Psoas muscle (tissue), 8 donors: ENCODE measurements around the gene AP2B1. TPM values are rescaled to one million over a fixed set of nuclear protein-coding genes. Genes with fewer than 3 reads are reported as not detected.
"Not testable (repeated sequence)": the region's sequence is repeated elsewhere in the genome, so short reads cannot be mapped to it uniquely, and the experiment has no call there.

Experiments
- ATAC-seq, 4 donors: fragments of 200-7000 bp; cut with Tn5 transposase; one replicate each; pipeline ENCODE4 v1.9.1; 2020; ENCODE audit warnings: moderate library complexity in 3 of 4, mild to moderate bottlenecking in 2 of 4
- DNase-seq, 2 donors: peaks; one replicate each; pipeline ENCODE4 v3.0.0-alpha.2; 2020
- H3K27ac ChIP-seq: fragments of 200-600 bp; one replicate; pipeline ENCODE4 v1.8.0; 2022
- H3K27me3 ChIP-seq, 3 donors: fragments of 200-600 bp in 1 of 3; one replicate each; pipeline versions ENCODE4 v1.6.1 to v1.8.0; 2013 to 2022; ENCODE audit warnings: low read length in 2 of 3, mild to moderate bottlenecking in 2 of 3, moderate library complexity in 1 of 3; ENCODE audit not compliant: insufficient read depth in 3 of 3
- H3K36me3 ChIP-seq, 2 donors: fragments of 200-600 bp in 1 of 2; one replicate each; pipeline versions ENCODE4 v1.6.1 to v1.8.0; 2013 to 2022; ENCODE audit warnings: low read depth in 1 of 2, mild to moderate bottlenecking in 1 of 2, moderate library complexity in 1 of 2; ENCODE audit not compliant: insufficient read depth in 1 of 2
- H3K4me1 ChIP-seq: fragments of 200-600 bp; one replicate; pipeline ENCODE4 v1.8.0; 2022
- H3K4me3 ChIP-seq: fragments of 200-600 bp; one replicate; pipeline ENCODE4 v1.8.0; 2022; ENCODE audit warnings: mild to moderate bottlenecking
- H3K9me3 ChIP-seq: fragments of 200-600 bp; one replicate; pipeline ENCODE4 v1.8.0; 2022
- WGBS, 3 donors: extraction: QIAGEN DNeasy Blood & Tissue Kit; methylation state at CpG; one replicate each; pipeline versions ENCODE4 v1.1.6 to v1.1.7; 2013; 5-methylcytosine and 5-hydroxymethylcytosine counted together
- intact Hi-C, 2 donors: fragments of 100-400 bp; cut with DNase I; formaldehyde crosslinking; loops; one replicate each; pipeline versions ENCODE4 v1.11.0 to v1.14.2; 2022
- polyA plus RNA-seq, 3 donors: library from polyadenylated mRNA; stranded (reverse); fragments of 200-250 nt; gene quantifications; one replicate each; pipeline ENCODE4 v1.2.3, GENCODE V29; 2013
- total RNA-seq, 4 donors: library from RNA; stranded (reverse); fragmentation: NEBNext Ultra II Directional in 2 of 4; extraction: Animal tissue kit (Norgen Biotek cat#: 25700) in 2 of 4; gene quantifications; one replicate each; pipeline versions ENCODE4 v1.2.1 to v1.2.4, GENCODE V29; 2021 to 2023
- TF ChIP-seq, protein P1 (sequence below): fragments of 200-600 bp; IDR thresholded peaks from one replicate; pipeline ENCODE4 v1.8.0; 2022; ENCODE audit warnings: antibody characterized with exemption
- donor health status: healthy with polysubstance abuse.
- donor health status: DM: no; HTN: no; CAD: no; lungs with moderate emphysema.
- donor health status: Bipolar disorder and iron deficiency.
- donor health status: healthy.
- donor health status: DM: yes; HTN: yes; CAD: no.
- donor health status: DM: no; HTN: no; CAD: no.
- donor health status: DM: no; HTN: no; CAD: no.
- donor health status: DM: yes; HTN: yes; CAD: no.

The AP2B1 gene
- total and polyA plus RNA-seq, 7 donors = 20.0 to 92.4 (median 63.2) TPM

DNA sequence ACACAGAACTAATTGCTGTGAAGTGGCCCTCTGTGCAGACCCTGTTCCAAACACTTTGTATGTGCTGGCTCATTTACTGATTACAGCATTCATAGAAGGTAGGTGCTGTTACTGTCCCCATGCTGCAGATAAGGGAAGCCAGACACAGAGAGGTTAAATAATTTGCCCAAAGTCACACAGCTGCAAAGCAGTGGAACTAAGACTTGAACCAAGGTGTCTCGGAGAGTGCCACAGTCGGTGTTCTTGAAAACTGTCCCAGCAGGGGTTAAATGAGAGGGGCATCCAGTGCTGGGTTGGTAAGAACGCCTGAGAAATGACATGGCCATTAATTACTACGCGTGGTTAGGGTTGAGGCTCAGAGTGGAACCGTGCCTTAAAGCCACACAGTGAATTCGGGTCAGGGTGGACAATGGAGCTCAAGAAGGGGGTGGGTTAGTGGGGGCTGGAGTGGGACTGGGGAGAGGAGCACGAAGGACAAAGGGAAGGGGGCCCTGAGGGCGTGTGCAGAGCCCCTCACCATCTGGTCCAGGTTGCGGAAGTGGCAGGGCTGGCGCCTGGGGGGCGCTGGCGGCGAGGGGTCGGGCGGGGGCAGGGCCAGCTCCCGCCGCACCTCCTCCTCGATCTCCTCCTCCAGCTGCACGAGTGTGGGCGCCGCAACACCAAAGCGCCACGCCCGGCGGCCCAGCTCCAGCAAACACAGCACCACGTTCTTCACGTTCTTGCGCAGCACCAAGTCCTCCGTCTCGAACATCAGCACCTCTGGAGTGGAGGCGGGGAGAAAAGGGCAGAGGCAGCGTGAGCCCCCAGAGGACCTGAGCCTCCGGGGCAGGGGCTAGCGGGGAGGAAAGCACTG, 162.7 kb downstream of the AP2B1 start:
- intact Hi-C loops = loop anchor here (2.0 to 10.0 kb wide), 2 partner anchors 137 to 435 kb away; no protein-coding TSS in a partner anchor
- Histone ChIP-seq H3K4me3 (no peak overlapping the region), H3K9me3 (no peaks in the 10 kb centered on the region), H3K4me1 (no peaks in the 10 kb centered on the region), H3K27ac (no peak overlapping the region), H3K36me3 (no peaks in the 10 kb centered on the region), H3K27me3 (peaks cover 0 to 13% (median 4%) of the 10 kb centered on the region in 3 donors)
- DNase-seq (no peak), ATAC-seq (no peak)
- 10 to 16% (median 13%) methylated on average over 25 to 35 of the region's 35 CpGs for WGBS, 3 donors
- TF ChIP-seq, protein P1, sequence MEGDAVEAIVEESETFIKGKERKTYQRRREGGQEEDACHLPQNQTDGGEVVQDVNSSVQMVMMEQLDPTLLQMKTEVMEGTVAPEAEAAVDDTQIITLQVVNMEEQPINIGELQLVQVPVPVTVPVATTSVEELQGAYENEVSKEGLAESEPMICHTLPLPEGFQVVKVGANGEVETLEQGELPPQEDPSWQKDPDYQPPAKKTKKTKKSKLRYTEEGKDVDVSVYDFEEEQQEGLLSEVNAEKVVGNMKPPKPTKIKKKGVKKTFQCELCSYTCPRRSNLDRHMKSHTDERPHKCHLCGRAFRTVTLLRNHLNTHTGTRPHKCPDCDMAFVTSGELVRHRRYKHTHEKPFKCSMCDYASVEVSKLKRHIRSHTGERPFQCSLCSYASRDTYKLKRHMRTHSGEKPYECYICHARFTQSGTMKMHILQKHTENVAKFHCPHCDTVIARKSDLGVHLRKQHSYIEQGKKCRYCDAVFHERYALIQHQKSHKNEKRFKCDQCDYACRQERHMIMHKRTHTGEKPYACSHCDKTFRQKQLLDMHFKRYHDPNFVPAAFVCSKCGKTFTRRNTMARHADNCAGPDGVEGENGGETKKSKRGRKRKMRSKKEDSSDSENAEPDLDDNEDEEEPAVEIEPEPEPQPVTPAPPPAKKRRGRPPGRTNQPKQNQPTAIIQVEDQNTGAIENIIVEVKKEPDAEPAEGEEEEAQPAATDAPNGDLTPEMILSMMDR = no peak

DNA sequence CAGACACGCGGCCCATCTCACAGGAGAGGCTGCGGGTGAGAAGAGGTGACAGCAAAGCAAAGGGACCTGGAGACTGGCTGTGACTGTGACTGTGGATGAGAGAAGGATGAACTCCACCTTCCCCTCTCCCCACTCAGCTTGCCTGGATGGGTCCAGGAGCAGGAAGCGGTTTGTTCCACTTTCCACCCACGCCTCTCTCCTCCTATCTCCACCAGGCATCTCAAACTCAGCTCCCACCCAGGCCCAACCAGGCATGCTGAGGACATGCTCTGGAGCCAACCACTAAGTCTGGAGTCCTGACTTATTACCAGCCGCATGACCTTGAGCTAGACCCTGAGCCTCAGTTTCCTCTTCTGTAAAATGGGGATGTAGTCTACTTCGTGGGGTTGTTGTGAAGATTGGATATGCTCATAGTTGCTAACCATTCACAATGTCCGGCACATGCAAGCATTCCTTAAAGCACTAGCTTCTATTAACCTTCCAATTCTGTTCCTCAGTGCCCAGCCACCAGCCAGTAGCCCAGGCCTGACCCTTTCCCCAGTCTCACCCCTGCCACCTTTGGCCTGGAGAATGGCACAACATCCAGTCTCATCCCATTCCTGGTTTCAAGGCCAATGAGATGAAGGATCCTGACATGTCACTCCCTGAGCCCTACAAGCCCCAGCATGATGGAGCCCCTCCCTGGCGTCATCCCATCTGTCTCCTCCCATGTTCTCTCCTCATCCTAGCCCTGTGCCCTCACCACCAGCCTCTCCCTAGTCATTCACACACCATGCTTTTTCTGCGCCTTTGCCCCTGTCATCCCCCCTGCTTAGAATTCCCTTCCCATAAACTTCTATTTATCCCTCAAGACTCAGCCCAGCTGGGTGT, 163.6 kb downstream of the AP2B1 start:
- ATAC-seq (no peak), DNase-seq (no peak)
- Histone ChIP-seq H3K27ac (no peak overlapping the region), H3K4me3 (no peak overlapping the region), H3K9me3 (no peaks in the 10 kb centered on the region), H3K27me3 (peaks cover 0 to 13% (median 4%) of the 10 kb centered on the region in 3 donors), H3K36me3 (no peaks in the 10 kb centered on the region), H3K4me1 (no peaks in the 10 kb centered on the region)
- 74 to 79% (median 78%) methylated on average over 10 of the region's 10 CpGs for WGBS, 3 donors
- TF ChIP-seq, protein P1 = no peak
- intact Hi-C loops = no loop called here

DNA sequence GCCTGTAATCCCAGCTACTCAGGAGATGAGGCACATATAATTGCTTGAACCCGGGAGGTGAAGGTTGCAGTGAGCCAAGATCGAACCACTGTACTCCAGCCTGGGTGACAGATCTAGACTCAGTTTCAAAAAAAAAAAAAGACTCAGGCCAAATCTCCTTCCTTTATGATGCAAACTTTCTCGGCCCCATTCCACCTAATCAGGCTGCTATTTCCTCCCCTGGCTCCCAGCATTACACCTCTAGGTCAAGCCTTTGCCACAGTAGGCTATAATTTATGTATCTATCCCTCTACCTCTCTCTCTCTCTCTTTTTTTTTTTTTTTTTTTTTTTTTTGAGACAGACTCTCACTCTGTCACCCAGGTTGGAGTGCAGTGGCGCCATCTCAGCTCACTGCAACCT, 164.4 kb downstream of the AP2B1 start:
- WGBS, 3 donors = 53 to 76% (median 69%) methylated on average over 4 of the region's 4 CpGs
- intact Hi-C loops = not testable (repeated sequence)

DNA sequence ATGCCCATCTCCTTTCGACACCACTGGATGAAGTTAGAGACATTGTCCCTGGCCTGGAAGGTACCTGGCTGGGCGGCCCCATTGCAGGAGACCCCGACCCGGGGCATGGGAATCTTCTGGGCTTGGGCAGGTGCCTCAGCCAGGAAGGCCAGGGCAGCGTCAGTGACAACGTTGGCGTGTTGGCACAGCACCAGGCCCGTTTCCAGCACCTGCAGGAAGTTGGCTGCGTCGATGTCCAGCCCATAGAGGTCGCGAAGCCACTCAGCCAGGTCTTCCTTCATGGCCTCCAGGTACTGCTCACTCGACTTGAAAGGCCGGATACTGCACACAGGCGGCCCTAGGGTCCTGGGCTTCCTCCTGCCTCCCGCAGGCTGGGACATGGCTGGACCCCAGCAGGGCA, 165.3 kb downstream of the AP2B1 start:
- Histone ChIP-seq H3K27ac (no peak overlapping the region), H3K4me3 (no peak overlapping the region), H3K4me1 (no peaks in the 10 kb centered on the region), H3K27me3 (peaks cover 0 to 13% (median 4%) of the 10 kb centered on the region in 3 donors), H3K9me3 (no peaks in the 10 kb centered on the region), H3K36me3 (no peaks in the 10 kb centered on the region)
- TF ChIP-seq, protein P1 = no peak
- DNase-seq = no peak
- intact Hi-C loops = no loop called here
- 40 to 51% (median 42%) methylated on average over 16 of the region's 16 CpGs for WGBS, 3 donors
- ATAC-seq = peak in 3 of 4 donors; percentile 9 to 35 (median 13)

More for the DNA sequence above, 164.4 kb downstream of the AP2B1 start:
- H3K27me3 ChIP-seq = peaks cover 0 to 13% (median 4%) of the 10 kb centered on the region in 3 donors
- ATAC-seq, H3K4me1 ChIP-seq, H3K9me3 ChIP-seq, H3K4me3 ChIP-seq, H3K27ac ChIP-seq, DNase-seq, H3K36me3 ChIP-seq: not testable (repeated sequence)
